ENCODE measurements around the gene CYB561D2.

The CYB561D2 gene

GRCh38 chr3:50318615-50319014, 32.0 kb upstream of the CYB561D2 start:
- ChIA-PET CTCF (no interaction called here), POLR2A (interaction anchor here (1.2 to 2.1 kb wide), 4 partner anchors 9 to 27 kb away, joined by 3 to 12 read pairs (median 6); partner anchors contain the start of genes HYAL3, IFRD2, NAA80 and TUSC2)
- DNase-seq (ENCODE audit: extremely low spot score) = no peak
- no peak for TF ChIP-seq BHLHE40 (IDR thresholded peaks at IDR 0.05; ENCODE audit: borderline replicate concordance)
- no peak for TF ChIP-seq FOXA1 (IDR thresholded peaks at IDR 0.05)

- ChIA-PET POLR2A (interaction anchor here (0.8 to 2.1 kb wide), 5 partner anchors 9 to 27 kb away, joined by 3 to 12 read pairs (median 7); partner anchors contain the start of genes HYAL3, IFRD2, NAA80 and TUSC2), CTCF (no interaction called here)
- no peak for DNase-seq (ENCODE audit: extremely low spot score)
- no peak for TF ChIP-seq BHLHE40 (IDR thresholded peaks at IDR 0.05; ENCODE audit: borderline replicate concordance)
- TF ChIP-seq HDGF (IDR thresholded peaks at IDR 0.05; ENCODE audit: borderline replicate concordance) = no peak
- no peak for TF ChIP-seq FOXA1 (IDR thresholded peaks at IDR 0.05)
- no peak for TF ChIP-seq NFRKB (IDR thresholded peaks at IDR 0.05)
- no peak for TF ChIP-seq FOXM1 (IDR thresholded peaks at IDR 0.05; ENCODE audit: borderline replicate concordance)
- TF ChIP-seq PKNOX1 (IDR thresholded peaks at IDR 0.05) = no peak
- no peak for TF ChIP-seq SP1 (IDR thresholded peaks at IDR 0.05)
- no peak for TF ChIP-seq ARNT (IDR thresholded peaks at IDR 0.05)
- no peak for TF ChIP-seq ELF4 (IDR thresholded peaks at IDR 0.05)
- TF ChIP-seq ZNF384 (IDR thresholded peaks at IDR 0.05) = no peak
- TF ChIP-seq LEF1 (IDR thresholded peaks at IDR 0.05; ENCODE audit: borderline replicate concordance) = no peak
- TF ChIP-seq TARDBP (IDR thresholded peaks at IDR 0.05) = no peak
- TF ChIP-seq CTBP1 (IDR thresholded peaks at IDR 0.05; ENCODE audit: borderline replicate concordance) = no peak
- no peak for TF ChIP-seq SUZ12 (IDR thresholded peaks at IDR 0.05)
- no peak for TF ChIP-seq L3MBTL2 (conservative IDR thresholded peaks at IDR 0.05)
- TF ChIP-seq FOXK2 (IDR thresholded peaks at IDR 0.05) = no peak
These were observed 31.3 kb upstream of the CYB561D2 start for GRCh38 chr3:50319181-50319893.

- POLR2A ChIA-PET = interaction anchor here (0.6 to 2.3 kb wide), 5 partner anchors 15 to 28 kb away, joined by 3 to 11 read pairs (median 5); partner anchors contain the start of genes HYAL3, IFRD2 and NAA80
- no peak for DNase-seq (ENCODE audit: extremely low spot score)
- CTCF ChIA-PET = interaction anchor here (1.1 kb wide), 1 partner anchor 21 kb away, joined by 4 read pairs; the partner anchor contains the start of genes HYAL3 and NAA80
- no peak for TF ChIP-seq HDGF (IDR thresholded peaks at IDR 0.05; ENCODE audit: borderline replicate concordance)
- TF ChIP-seq FOXK2 (IDR thresholded peaks at IDR 0.05) = no peak
- TF ChIP-seq SP1 (IDR thresholded peaks at IDR 0.05) = no peak
- no peak for TF ChIP-seq SUZ12 (IDR thresholded peaks at IDR 0.05)
- TF ChIP-seq FOXM1 (IDR thresholded peaks at IDR 0.05; ENCODE audit: borderline replicate concordance) = no peak
- no peak for TF ChIP-seq CTBP1 (IDR thresholded peaks at IDR 0.05; ENCODE audit: borderline replicate concordance)
- no peak for TF ChIP-seq ZNF384 (IDR thresholded peaks at IDR 0.05)
- no peak for TF ChIP-seq PKNOX1 (IDR thresholded peaks at IDR 0.05)
- no peak for TF ChIP-seq ARNT (IDR thresholded peaks at IDR 0.05)
- no peak for TF ChIP-seq FOXA1 (IDR thresholded peaks at IDR 0.05)
- no peak for TF ChIP-seq BHLHE40 (IDR thresholded peaks at IDR 0.05; ENCODE audit: borderline replicate concordance)
- TF ChIP-seq L3MBTL2 (conservative IDR thresholded peaks at IDR 0.05) = no peak
- TF ChIP-seq ELF4 (IDR thresholded peaks at IDR 0.05) = no peak
- no peak for TF ChIP-seq TARDBP (IDR thresholded peaks at IDR 0.05)
- TF ChIP-seq NFRKB (IDR thresholded peaks at IDR 0.05) = no peak
- no peak for TF ChIP-seq LEF1 (IDR thresholded peaks at IDR 0.05; ENCODE audit: borderline replicate concordance)
These were observed 30.6 kb upstream of the CYB561D2 start for GRCh38 chr3:50319894-50320625.

GRCh38 chr3:50320853-50321335, 29.8 kb upstream of the CYB561D2 start:
- ChIA-PET POLR2A (interaction anchor here (0.6 to 2.3 kb wide), 4 partner anchors 16 to 28 kb away, joined by 3 to 11 read pairs (median 7); partner anchors contain the start of genes HYAL3, IFRD2 and NAA80), CTCF (interaction anchor here (0.6 to 1.1 kb wide), 3 partner anchors 21 to 55 kb away, joined by 3 to 4 read pairs (median 4); partner anchors contain the start of genes HYAL3 and NAA80)
- DNase-seq (ENCODE audit: extremely low spot score) = peak; percentile 76
- TF ChIP-seq PKNOX1 (IDR thresholded peaks at IDR 0.05) = no peak
- no peak for TF ChIP-seq TARDBP (IDR thresholded peaks at IDR 0.05)
- TF ChIP-seq SUZ12 (IDR thresholded peaks at IDR 0.05) = no peak
- TF ChIP-seq FOXK2 (IDR thresholded peaks at IDR 0.05) = no peak
- TF ChIP-seq ARNT (IDR thresholded peaks at IDR 0.05) = no peak
- no peak for TF ChIP-seq L3MBTL2 (conservative IDR thresholded peaks at IDR 0.05)
- TF ChIP-seq LEF1 (IDR thresholded peaks at IDR 0.05; ENCODE audit: borderline replicate concordance) = no peak; the same call in 1 of the 2 replicates
- TF ChIP-seq FOXM1 (IDR thresholded peaks at IDR 0.05; ENCODE audit: borderline replicate concordance) = no peak
- TF ChIP-seq HDGF (IDR thresholded peaks at IDR 0.05; ENCODE audit: borderline replicate concordance) = no peak

- ChIA-PET POLR2A (interaction anchor here (1.9 to 3.7 kb wide), 3 partner anchors 16 to 23 kb away, joined by 9 to 23 read pairs (median 11); partner anchors contain the start of genes HYAL3 and NAA80), CTCF (interaction anchor here (0.6 to 1.1 kb wide), 3 partner anchors 22 to 56 kb away, joined by 3 to 4 read pairs (median 4); partner anchors contain the start of genes HYAL3 and NAA80)
- peak; percentile 88 for DNase-seq (ENCODE audit: extremely low spot score)
- TF ChIP-seq FOXA1 (IDR thresholded peaks at IDR 0.05) (no peak), FOXK2 (IDR thresholded peaks at IDR 0.05) (no peak), FOXM1 (IDR thresholded peaks at IDR 0.05; ENCODE audit: borderline replicate concordance) (peak; percentile 100), BHLHE40 (IDR thresholded peaks at IDR 0.05; ENCODE audit: borderline replicate concordance) (peak; percentile 98), LEF1 (IDR thresholded peaks at IDR 0.05; ENCODE audit: borderline replicate concordance) (peak; percentile 93; the same call in 1 of the 2 replicates), HDGF (IDR thresholded peaks at IDR 0.05; ENCODE audit: borderline replicate concordance) (no peak), L3MBTL2 (conservative IDR thresholded peaks at IDR 0.05) (no peak), ARNT (IDR thresholded peaks at IDR 0.05) (peak; percentile 64; the same call in 1 of the 2 replicates), SP1 (IDR thresholded peaks at IDR 0.05) (no peak), CTBP1 (IDR thresholded peaks at IDR 0.05; ENCODE audit: borderline replicate concordance) (peak; percentile 49; the same call in 1 of the 2 replicates)
These were observed 29.1 kb upstream of the CYB561D2 start for GRCh38 chr3:50321336-50322114.

All from HEK293T (cell line).